Measurements from ENCODE around the gene TMEM237.

DNA sequence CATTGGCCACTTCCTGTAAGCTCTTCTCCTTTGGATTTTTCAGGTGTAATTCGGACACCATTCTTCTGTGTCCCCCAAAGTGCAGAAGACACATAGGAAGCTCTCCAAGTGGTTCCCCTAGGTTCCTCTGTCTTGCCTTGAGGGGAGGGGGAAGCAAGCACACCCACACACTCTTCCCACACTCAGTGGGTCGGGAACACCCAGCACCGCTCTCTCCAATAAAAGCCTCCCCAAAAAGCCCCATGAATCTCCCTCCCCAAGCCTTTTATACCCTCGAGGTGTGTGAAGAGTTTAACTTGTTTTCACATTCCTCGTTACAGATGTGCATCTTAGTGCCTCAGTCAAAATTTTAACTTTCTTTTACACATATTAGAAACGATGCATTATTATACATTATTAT is 9.9 kb upstream of the TMEM237 start:
- no peak for TF ChIP-seq POLR2A (IDR thresholded peaks at IDR 0.05; ENCODE audit: extremely low read depth, insufficient read length)
- TF ChIP-seq, protein P1, sequence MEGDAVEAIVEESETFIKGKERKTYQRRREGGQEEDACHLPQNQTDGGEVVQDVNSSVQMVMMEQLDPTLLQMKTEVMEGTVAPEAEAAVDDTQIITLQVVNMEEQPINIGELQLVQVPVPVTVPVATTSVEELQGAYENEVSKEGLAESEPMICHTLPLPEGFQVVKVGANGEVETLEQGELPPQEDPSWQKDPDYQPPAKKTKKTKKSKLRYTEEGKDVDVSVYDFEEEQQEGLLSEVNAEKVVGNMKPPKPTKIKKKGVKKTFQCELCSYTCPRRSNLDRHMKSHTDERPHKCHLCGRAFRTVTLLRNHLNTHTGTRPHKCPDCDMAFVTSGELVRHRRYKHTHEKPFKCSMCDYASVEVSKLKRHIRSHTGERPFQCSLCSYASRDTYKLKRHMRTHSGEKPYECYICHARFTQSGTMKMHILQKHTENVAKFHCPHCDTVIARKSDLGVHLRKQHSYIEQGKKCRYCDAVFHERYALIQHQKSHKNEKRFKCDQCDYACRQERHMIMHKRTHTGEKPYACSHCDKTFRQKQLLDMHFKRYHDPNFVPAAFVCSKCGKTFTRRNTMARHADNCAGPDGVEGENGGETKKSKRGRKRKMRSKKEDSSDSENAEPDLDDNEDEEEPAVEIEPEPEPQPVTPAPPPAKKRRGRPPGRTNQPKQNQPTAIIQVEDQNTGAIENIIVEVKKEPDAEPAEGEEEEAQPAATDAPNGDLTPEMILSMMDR (IDR thresholded peaks at IDR 0.05; ENCODE audit: low read depth, low read length), result no peak
- TF ChIP-seq, protein P2, sequence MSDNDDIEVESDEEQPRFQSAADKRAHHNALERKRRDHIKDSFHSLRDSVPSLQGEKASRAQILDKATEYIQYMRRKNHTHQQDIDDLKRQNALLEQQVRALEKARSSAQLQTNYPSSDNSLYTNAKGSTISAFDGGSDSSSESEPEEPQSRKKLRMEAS (IDR thresholded peaks at IDR 0.05; ENCODE audit: low read depth, low read length), result no peak
- TF ChIP-seq MYC (IDR thresholded peaks at IDR 0.05; ENCODE audit: low read depth, low read length), result no peak

Measured in NB4 (cell line).